NCI-H446 treated with DMSO at 0.1 percent for 48 hours (cell line): ENCODE results near the gene KIF26A.

ENCODE experiments used
- DNase-seq: peaks from one replicate; lab custom pipeline; 2025; lab: John Stamatoyannopoulos, UW

Gene KIF26A

DNA sequence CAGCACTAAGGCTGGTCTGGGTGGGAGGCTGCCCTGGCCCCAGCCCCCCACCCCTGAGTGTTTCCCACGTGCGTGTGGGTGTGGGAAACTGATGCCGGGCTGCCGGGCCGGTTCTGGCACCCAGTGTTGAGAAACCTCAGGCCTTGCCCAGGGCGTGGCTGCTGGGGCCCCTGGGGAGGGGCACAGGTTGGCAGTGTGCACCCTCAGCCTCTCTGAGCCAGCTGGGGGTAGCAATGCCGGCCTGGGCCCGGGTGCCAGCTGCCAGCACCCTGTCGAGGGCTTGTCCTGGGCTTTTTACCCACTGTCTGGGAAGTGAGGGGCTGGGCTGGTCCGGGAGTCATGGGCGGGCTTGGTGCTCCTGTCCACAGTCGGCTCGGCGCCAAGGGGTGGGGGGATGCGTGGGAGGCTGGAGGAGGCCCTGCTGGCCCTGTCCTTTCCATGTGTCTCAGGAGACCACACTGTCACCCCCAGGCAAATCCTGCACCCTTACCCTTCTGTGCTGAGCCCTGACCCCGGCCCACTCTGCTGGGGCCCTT, 37.2 kb upstream of the KIF26A start:
- no peak for DNase-seq

DNA sequence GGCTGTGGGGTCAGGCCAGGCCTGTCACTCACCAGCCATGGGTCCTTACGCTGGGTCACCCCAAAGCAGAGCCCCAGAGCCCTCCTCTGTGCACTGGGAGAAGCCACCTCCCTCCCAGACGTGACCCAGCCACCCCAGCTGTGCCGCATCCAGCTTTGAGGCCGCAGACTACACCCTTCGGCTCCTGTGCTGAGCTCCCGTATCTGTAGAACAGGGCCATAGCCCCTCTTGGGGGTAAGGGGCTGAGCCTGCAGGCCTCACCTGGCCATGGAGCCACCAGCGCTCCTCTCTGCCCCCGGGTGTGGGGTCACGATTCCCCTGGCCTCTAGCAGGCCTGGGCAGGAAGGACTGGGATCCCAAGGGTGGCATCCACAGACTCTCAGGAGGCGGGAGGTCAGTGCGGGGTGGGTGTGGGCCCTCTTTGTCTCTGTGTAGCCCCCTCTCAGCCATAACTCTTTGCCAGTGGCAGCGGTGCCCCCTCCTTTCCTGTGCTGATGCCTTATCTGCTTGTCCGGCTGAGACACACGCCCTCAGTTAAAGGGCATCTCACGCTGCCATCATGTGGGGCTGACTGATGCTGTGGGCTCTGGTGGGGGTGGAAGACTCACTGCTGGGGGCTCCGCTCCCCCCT, 36.6 kb upstream of the KIF26A start:
- DNase-seq = no peak

DNA sequence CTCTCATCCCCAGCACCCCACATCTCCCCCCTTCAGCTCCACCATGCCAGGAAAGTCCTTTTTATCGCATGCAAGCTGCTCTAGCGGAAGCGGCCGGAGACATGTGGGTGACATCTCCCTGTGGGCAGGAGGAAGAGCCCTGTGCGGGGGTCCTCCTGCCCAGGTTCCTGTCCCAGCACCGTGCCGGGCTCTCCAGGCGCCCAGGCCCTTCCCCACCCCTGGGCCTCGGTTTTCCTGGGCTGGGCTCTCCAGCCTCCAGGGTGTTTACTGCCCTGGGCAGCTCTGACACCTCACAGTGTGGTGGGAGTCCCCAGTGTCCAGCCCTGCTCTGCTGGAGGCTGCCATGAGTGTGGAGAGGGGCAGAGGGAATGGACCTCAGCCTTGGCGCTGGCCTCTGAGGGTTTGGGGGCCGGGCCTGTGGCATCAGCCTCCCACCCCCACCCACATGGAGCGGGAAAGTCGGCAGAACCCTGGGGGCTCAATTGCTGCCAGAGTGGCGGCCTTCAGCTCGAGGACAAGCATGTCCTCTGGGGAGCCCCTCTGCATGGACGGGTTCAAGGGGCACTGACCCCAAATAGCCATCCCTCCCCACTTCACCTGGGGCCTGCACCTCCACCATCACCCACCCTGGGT, 36.0 kb upstream of the KIF26A start:
- no peak for DNase-seq

DNA sequence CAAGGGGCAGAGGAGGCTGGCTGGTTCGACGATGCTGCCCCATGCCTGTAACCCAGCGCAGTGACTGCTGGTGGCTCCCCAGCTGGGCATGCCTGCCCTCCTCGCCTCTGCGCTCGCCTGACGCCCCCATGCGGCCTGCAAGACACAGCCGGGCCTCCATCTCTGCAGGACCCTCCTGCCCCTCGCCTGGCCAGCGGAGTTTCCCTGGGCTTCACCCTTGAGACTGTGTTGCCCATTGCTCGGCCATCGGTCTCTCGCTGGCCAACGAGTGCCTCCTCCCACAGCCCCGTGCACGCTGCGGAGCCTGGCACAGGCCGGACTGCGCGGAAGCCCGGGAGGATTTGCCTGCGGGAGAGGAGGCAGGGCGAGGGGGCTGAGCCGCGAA, 35.3 kb upstream of the KIF26A start:
- no peak for DNase-seq

DNA sequence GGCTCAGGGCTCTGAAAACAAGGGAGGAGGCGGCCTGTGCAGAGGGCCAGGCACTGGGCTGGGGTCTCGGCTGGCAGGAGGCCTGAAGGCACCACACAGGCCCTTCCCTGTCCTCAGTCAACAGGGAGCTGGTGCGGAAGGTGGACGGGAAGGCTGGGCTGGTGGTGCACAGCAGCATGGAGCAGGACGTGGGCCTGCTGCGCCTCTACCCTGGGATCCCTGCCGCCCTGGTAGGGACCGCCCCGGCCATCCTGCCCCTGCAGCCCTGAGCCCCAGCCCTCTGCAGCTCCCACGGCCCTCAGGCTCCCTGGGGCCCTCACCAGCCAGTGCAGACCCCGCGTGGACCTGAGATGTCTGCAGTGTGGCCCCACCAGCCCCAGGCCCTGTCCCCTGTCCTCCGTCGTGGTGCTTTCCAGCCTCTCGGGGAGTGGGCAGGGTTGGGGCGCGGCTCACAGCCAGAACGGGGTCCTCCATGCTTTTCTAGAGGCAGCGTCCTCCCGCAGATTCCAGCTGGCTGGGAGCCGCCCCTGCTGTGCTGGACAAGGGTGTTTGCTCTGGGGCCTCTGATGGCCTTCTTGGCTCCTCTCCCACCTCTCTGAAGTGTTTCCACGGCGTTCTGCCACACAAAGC, 34.8 kb upstream of the KIF26A start:
- no peak for DNase-seq

DNA sequence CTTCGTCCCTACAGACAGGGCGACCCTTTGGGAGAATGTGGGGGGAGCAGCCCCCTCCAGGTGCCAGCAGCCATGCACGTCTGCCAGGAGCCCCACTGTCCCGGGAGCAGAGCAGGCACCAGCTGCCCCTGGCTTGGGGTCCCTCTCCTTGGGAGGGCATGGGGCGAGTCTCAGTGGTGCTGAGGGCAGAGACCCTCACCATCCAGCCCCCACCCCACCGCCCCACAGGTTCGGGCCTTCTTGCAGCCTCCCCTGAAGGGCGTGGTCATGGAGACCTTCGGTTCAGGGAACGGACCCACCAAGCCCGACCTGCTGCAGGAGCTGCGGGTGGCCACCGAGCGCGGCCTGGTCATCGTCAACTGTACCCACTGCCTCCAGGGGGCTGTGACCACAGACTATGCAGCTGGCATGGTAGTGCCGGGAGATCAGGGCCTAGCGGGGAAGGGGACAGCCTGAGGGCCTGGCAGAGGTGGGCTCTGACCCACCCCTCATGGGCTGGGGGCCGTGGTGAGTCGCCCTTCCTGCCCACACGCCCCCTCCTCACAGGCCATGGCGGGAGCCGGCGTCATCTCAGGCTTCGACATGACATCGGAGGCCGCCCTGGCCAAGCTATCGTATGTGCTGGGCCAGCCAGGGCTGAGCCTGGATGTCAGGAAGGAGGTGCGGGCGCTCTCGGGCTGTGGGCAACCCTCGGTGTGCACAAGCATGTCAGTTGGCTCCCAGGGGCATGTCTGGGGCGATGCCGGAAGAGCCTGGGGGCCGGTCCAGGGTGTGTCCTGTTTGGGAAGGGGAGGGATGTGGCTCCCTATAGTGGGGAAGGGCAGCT, 34.1 kb upstream of the KIF26A start:
- no peak for DNase-seq

DNA sequence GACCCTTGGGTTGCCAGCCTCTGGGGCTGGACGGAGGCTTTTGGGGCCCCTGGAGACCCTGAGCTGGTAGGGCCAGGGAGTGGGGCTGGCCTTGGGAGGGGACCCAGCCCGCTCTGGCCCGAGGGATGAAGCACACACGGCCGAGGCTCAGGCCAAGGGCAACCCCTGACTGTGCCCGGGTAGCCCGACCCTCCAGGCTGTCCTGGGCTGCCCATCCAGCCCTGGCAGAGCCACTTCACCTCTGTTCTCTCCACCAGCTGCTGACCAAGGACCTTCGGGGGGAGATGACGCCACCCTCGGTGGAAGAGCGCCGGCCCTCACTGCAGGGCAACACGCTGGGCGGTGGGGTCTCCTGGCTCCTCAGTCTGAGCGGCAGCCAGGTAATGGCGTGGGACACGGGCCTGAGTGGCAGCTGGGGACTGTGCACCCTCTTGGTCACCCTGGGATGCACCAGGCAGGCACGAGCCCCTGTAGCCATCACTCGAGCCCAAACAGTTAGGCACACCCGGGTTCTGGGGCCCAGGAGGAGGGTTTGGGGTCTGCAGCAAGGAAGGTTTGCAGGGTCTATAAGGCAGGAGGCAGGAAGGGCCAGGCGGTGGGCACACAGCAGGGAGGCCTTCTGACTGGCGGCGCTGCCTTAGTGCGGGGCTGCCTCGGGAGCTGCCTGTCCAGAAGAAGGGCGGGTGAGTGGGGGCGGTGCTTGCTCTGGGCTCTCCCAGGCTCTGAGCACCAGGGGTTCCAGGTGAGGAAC, 33.1 kb upstream of the KIF26A start:
- DNase-seq = no peak

DNA sequence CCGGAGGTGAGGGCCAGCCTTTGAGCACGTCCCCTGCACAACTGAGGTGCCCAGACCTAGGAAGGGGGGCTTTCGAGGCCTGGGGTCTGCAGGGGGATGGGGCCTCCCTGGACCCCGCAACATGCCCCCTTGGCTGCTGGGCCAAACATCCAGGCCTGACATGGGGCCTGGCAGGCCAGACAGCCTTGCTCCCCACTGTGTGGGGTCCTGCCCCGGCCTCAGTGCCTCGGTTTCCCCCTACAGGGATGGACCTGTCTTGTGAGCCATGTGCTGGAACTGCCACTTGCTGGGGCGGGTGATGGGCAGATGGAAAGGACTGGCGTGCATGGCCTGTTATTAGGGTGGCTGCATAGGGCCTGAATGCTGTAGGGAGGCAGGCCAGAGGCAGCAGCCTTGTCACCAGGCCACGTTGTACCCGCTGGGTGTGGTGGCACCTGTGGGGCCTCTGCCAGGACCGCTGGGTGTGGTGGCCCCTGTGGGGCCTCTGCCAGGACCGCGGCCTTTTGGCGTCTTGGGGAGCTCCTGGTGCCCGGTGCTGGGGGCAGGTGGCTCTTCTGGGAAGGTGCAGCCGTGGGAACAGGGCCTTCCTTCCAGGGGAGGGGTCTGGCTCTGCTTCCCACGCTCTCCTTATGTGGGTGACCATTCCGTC, 32.4 kb upstream of the KIF26A start:
- DNase-seq = no peak

DNA sequence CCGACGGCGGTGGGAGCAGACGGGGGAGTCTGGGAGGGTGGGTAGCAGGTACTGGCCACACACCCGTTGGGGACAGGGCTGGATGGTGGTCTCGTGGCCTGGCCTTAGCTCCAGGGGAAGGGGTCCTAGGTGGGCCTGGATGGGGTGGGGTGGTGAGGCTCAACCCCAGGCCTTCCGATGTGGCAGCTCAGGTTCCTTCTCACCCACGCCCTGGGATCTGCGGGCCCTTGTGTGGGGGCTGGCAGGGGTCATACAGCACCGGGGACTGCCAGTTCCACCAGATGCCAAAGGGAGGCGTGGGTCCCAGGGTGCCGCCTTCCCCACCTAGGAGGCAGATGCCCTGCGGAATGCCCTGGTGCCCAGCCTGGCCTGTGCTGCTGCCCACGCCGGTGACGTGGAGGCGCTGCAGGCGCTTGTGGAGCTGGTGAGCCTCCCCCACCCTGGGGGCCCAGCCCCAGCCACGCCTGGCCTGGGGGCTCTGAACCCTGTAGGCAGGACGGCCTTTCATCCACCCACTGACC, 31.9 kb upstream of the KIF26A start:
- no peak for DNase-seq

DNA sequence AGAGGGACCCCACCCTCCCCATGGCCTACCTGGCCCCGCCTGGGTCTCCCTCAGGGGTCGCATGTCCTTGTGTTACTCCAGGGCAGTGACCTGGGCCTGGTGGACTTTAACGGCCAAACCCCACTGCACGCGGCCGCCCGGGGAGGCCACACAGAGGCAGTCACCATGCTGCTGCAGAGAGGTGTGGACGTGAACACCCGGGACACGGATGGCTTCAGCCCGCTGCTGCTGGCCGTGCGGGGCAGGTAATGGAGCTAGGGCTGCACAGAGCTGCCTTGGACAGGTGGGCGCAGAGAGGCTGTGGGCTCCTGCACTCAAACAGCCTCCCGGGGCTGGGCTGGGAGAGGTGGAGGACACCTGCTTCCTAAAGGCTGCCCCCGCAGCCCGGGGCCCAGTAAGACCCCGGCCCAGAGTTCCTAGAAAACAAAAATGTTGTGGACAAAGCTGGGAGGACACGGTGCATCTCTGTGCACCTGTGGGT, 31.2 kb upstream of the KIF26A start:
- no peak for DNase-seq

DNA sequence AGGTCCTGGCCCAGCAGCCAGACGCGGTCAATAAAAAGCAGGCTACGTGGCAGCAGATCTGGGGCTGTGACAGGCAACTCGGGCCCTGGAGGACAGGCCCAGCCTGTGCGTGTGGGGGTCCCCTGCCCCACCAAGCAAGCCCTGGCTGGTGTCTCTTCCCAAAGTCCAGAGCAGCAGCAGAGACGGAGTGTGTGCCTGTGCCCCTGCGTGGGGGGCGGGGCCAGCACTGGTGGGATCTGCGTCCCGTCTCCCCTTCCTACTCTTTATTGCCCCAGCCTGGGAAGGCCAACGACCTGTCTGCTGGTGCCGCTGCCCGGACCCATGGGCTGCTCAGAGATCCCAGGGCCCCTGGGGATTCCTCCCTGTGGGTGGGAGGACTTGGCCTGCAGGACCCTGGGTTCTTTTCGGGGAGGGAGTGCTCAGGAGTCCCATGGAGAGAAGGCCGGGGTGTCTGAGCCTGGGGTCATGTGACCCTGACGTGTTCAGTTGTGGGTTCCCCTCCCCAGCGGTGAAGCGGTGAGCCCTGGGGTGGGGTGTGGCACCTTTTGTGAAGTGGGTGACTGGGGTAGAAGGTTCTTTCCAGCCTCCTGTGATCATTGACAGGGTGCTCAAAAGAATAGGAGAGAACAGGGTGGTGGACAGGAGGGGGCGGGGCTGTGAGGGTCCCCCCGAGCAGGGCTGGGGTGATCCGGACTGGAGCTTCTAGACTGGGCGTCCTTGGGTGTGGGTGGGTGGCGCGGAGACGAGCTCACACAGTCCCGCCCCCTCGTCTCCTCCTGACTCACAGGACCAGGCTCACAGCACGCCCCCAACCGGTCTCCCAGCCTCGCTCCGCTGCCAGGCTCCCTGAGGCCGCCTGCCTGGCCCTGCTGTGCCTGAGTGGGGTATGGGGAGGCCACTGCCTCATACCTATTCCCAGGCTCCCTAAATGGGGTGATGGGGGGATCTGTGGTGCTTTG, 30.5 kb upstream of the KIF26A start:
- no peak for DNase-seq

DNA sequence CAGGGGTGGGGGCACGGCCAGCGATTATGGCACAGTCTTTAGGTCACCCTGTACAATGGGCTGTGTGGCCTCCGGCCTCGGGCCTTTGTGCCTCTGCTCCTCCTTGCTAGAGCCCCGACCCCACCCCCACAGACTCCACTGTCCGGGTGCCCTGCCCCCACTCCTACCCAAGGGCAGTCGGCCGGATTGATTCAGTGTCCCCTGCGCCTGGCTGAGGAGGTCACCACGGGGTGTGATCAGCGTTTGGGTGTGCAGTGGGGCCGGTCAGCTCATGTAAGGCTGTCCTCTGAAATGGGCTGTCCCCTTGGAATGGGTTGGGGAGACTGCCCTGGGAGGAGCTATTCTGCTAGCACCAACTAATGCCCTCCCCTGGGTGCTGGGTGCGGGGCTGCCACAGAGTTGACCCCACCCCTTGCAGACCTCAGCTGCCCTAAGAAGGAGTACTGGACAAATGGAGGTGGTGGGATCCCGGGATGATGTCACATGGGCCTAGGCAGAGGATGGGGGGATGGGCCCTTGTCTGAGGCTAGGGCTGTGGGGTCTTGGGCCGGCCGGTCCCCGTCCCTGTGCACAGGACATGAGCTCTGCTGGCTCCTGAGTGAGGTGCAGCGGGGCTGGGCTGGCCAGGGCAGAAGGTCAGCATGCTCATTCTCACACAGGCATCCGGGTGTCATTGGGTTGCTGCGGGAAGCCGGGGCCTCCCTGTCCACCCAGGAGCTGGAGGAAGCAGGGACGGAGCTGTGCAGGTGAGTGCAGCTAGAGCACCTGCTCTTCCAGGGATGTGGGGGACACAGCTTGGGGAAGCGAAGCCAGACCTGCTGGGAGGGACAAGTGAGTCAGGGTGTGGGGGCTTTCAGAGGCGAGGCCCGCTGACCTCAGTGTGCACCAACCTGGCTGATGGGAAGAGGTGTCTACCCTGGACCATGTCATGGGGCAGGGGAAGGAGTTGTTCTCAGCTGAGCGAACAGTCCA, 29.5 kb upstream of the KIF26A start:
- no peak for DNase-seq

DNA sequence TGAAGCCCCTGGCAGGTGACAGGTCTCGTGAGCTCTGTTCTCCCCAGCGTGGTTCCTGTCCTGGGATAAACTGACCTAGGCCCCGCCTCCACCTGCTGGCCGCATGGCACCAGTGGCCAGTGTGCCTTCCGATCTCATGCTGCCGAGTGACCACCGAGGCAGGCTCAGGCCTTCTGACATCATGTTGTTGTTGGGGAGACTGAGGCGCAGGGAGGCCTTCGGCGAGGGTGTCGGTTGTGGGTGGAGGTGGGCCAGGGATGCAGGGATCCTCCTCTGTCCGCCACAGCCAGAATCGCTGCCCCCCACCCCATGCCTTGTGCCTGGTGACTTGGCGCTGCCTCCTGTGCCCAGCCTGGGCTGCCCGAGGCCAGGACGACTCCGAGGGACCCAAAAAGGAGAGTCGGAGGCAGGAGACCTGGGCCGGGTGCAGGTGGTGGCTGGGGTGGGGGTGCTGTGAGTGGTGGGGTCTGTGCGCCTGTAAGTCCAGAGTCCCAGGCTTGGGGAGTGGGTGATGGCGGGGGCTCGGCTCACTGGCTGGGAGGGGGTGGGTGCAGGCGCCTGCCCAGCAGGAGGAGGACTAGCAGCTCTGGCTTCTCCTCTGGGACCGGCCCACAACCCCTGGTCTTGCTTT, 28.5 kb upstream of the KIF26A start:
- DNase-seq = no peak

DNA sequence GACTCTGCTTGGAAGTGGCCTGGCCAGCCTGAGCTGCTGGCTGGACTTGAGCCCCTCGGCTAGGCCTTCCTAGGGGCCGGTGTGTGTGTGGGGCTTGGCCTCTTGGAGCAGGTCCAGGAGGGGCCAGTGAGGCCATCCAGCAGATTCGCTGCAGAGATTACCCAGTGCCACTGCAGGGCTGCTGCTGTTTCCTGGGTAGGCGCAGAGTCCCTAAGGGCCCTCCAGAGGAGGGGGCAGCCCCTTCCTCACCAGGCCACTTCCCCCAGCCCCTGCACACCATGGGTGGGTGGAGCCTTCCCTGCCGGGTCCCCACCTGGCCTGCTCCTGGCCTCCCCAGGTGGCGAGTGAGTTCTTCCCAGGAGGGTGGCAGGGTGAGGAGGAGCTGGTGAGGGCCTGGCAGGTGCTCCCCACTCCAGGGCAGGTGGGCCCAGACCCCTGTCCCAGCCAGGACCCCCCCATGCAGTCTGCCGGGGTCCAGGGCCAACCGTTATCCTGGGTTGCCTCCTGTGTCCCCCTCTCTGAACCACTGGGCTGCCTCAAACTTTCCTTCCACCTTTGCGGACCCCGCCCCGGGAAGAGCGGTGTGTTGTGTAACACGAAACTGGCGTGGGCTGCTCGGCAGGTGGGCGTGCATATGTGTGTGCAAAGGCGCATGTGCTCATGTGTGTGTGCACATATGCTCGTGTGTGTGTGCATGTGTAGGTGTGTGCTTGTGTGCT, 27.7 kb upstream of the KIF26A start:
- DNase-seq = no peak

DNA sequence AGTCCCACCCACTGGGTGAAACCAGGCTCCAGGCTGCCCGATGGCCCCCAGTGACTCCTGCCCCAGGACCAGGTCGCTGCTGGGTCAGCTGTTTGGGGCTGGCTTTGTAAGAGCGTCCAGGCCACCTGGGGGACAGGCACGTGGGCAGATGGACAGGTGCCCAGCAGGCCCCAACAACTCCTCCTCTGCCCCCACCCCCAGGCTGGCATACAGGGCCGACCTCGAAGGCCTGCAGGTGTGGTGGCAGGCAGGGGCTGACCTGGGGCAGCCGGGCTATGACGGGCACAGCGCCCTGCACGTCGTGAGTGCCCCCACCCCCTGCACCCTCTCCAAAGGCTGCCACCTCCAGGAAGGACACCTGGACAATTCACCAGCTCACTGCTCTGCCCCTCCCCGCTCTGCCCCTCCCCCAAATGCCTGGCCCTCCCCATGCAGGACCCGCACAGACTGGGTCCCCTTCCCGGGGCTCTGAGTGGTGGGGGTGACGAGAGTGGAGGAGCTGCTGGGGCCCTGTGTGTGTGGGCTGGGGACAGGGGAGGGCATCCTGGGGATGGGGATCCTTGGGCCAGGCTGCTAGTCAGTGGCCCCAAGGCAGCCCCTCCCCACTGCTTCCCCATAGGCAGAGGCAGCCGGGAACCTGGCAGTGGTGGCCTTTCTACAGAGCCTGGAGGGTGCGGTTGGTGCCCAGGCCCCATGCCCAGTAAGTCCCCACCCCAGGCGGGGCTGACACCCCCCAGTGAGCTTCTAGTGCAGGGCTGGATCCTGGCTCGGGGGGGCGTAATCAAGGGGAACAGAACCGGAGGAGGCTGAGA, 26.9 kb upstream of the KIF26A start:
- DNase-seq = no peak

DNA sequence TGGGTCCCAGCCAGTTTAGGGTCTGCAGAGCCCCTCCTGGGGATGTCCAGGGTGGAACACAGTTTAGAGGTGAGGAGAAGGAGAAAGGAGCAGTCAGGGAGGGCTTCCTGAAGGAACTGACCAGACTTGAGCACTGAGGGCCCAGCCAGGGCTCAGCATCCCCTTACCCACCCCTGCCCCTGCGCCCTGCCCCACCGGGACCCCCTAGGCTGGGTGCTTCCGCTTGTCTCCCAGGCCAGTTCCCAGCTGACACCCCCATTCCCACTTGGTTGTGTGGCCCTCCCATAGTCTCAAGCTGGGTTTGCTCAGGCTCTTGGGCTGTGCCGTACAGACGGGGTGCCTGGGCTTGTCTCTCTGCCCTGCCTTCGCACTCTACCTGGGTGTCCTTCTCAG, 26.3 kb upstream of the KIF26A start:
- DNase-seq = no peak
